Astrocyte of the cerebellum (primary cell): ENCODE data around the gene C19orf18.
A peak's percentile ranks its signal among the peaks of the same experiment; 100 is the strongest.

Experiments
- DNase-seq: peaks from one replicate; pipeline ENCODE4 v3.0.0-alpha.2; 2011; ENCODE audit warnings: low read depth
- H3K4me3 ChIP-seq: 2 replicates; pipeline ENCODE4 v1.5.1; 2011; ENCODE audit warnings: mild to moderate bottlenecking, low read depth, low read length, moderate library complexity
- CTCF ChIP-seq: IDR thresholded peaks from 2 replicates; pipeline ENCODE4 v1.5.1; 2012; ENCODE audit warnings: low read length, low read depth, moderate library complexity, mild to moderate bottlenecking; ENCODE audit errors: missing control alignments
- in situ Hi-C: cut with HindIII; loops from 2 replicates; pipeline ENCODE4 v1.10.0; 2017; ENCODE audit warnings: low sequenced_read_pairs

Gene C19orf18

DNA sequence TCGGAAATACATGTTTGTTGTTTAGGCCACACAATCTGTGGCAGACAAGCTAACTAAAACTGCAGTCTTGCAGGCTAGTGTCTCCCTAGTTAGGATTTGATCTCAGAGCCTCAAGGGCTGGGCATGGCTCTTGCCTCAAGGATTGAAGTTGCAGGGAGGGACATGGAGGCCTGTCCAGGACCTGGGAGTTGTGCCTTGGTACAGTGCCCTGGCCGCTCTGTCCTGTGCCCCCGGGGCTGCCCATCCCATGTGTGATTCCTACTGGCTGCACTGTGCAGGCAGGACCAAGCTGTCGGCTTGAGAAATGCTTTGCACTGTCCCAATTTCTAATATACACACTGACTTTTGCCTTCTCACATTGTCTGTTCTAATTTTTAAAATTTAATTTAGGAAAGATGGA lies 19.3 kb downstream of the C19orf18 start:
- TF ChIP-seq CTCF: no peak
- no peak for DNase-seq
- in situ Hi-C loops: no loop called here
- no peak overlapping the region for H3K4me3 ChIP-seq

DNA sequence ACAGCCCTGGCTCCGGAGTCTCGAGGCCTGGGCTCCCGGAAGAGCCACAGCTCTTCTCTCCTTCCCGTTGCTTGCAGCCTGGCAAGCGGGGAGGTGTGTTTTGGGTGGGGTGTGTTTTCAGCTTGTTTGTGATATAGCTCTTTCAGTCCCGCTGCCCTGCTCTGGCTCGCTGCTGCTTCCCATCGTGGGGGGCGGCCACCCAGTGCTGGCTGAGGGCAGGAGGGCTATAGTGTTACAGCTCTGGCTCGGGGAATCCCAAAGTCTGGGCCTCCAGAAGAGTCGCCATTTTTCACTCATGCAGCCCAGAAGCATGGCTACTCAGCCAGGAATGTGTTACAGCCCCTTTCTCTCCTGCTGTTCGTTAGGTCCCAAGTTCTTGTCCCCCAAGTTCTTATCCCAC lies 24.6 kb downstream of the C19orf18 start:
- in situ Hi-C loops: no loop called here
- DNase-seq: no peak
- H3K4me3 ChIP-seq: no peak overlapping the region
- TF ChIP-seq CTCF: no peak

DNA sequence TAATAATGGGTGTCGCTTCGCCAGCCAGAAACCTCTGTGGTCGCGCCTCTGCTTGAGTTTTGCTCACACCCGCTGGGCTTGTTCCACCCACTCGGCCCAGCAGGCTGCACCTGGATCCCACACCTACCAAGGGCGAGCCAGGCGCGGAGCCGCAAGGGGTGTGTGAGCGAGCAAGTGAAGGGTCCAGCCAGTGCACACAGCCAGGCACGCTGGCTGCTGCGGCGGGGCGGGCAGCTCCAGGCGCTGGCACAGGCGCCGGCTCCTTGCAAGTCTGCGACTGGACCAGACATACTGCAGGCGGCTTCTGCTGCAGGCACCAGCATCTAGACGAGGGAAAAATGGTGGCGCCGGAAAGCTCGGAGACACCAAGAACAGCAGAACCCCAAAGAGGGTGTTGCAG lies 25.0 kb downstream of the C19orf18 start:
- in situ Hi-C loops: no loop called here
- TF ChIP-seq CTCF: no peak
- DNase-seq: no peak
- H3K4me3 ChIP-seq: no peak overlapping the region

DNA sequence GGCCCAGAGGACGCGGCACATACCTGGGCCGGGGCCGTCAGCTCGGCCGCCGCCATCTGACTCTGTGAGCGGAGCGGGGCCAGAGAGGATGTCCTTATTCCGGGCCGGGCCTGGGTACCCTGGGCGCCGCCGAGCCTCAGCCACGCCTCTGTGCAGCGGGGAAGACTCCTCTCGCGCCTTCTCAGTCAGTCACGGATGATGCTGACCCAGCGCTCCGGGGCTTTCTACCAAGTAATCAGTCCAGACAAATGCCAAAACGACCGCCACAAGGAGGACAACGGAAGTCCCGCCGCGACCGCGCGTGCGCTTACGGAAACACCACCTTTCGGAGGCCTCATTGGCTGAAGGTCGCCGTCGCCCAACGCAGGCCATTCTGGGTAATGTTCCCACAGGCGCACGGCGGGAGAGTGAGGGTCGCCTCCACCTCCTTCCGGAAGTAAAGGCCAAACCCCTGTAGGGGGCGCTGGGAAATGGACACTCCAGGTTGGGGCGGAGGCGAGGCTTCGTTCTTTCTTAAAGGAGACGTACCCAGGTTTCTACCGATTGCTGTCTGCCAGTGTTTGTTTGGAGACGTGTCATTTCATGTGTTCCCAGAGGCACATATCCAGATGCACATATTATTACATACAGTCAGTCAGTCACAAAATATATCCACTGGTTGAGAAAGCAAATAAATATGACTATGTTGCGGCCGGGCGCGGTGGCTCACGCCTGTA lies 26.8 kb downstream of the C19orf18 start, which contains the start of gene ZNF256:
TSS of gene ZNF256 (minus strand) at position 288 of the 716 bp plus-strand sequence. CDS start at position 56, 232 bp downstream.
- peak; percentile 52 for TF ChIP-seq CTCF
- in situ Hi-C loops: no loop called here
- DNase-seq: peak; percentile 86
- peak within 1 kb of the TSS; percentile 93 for H3K4me3 ChIP-seq

DNA sequence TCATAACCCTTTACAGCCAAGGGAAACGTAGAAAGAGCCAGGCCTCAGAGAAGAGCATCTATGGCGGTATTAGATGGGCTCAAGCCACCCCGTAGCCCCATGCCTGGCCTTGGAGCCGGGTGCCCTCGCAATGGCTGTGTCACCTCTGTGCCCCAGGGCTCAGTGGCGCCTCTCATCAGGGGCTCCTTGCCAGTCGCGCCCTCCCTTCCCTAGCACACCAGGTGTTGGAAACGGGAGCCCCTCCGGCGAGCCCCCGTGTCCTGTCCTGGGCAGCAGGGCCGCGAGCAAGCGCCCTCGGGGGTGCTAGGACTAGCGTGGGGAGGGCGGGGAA lies 27.3 kb downstream of the C19orf18 start:
- DNase-seq: no peak
- in situ Hi-C loops: no loop called here
- H3K4me3 ChIP-seq: peak overlapping the region; percentile 93
- no peak for TF ChIP-seq CTCF

DNA sequence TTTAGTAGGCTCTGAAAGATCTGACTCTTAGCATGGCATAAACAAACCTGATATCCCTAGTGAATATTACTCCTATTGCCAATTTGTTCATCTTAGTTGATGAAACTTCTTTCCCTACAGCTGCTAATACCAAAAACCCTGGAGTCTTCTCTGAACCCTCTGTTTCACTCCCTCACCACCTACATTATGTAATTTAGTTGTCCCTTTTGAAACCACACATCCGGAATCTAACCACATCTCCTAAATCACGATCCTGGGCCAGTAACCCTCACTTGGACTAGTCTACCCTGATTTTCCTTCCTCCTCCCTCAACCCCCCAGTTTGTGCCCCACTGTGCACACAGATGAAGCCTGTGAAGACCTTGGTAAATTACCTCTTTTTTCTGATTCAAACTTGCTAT lies 28.0 kb downstream of the C19orf18 start:
- peak overlapping the region; percentile 93 for H3K4me3 ChIP-seq
- no peak for TF ChIP-seq CTCF
- in situ Hi-C loops: no loop called here
- no peak for DNase-seq
